VCaP (cell line): Measurements from ENCODE around the gene ADORA1.

Experiments used
- H3K27ac ChIP-seq: fragments of 450-650 bp; 2 replicates; pipeline ENCODE4 v1.5.1; 2017
- TF ChIP-seq, protein P1 (sequence below): fragments of 450-650 bp; conservative IDR thresholded peaks from 2 replicates; pipeline ENCODE4 v1.5.1; 2017; ENCODE audit warnings: mild to moderate bottlenecking, moderate library complexity

The ADORA1 gene

DNA sequence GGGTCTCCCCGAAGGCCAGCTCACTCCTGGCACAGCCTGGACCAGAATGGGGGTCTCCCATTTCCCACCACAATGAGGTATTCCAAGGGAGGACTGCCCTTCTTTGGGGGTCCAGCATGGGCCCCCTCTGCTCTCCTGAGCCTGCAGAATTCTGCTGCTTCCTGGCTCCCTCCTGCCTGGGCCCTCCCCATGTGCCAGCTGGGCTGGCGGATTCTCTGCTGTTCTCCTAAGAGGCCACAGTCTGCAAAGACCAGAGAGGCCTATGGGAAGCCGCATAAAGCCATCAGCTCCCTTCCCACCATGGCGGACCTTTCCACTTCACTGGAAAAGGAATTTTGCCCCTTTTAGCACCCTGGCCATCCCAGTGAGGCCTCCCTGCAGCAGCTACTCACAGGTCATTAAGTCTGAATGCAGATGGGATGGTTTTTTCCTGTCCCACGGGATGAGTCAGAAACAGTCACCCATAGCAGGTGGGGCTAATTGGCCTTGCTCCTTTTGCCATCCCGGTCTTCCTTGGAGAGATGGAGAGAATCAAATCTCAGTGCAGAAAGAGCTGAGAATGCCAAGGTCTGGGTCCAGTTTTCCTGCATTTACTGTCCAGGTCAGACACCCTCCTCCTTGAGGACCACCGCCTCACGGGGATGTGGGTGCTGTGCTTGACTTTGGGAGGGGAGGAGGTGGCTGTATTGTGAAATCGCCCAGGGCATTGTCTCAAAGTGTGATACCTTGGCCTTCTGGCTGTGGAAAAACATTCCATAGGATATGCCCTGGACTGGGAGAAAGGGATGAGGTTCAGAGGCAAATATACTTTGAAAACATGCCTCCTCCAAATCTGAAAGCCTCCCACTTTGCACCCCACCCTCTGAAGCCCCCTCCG lies 24.9 kb downstream of the ADORA1 start:
- TF ChIP-seq, protein P1, sequence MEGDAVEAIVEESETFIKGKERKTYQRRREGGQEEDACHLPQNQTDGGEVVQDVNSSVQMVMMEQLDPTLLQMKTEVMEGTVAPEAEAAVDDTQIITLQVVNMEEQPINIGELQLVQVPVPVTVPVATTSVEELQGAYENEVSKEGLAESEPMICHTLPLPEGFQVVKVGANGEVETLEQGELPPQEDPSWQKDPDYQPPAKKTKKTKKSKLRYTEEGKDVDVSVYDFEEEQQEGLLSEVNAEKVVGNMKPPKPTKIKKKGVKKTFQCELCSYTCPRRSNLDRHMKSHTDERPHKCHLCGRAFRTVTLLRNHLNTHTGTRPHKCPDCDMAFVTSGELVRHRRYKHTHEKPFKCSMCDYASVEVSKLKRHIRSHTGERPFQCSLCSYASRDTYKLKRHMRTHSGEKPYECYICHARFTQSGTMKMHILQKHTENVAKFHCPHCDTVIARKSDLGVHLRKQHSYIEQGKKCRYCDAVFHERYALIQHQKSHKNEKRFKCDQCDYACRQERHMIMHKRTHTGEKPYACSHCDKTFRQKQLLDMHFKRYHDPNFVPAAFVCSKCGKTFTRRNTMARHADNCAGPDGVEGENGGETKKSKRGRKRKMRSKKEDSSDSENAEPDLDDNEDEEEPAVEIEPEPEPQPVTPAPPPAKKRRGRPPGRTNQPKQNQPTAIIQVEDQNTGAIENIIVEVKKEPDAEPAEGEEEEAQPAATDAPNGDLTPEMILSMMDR, result no peak
- peak overlapping the region; percentile 57 for H3K27ac ChIP-seq

GRCh38 chr1:203153051-203153988 lies 25.8 kb downstream of the ADORA1 start:
- H3K27ac ChIP-seq, result peak overlapping the region; percentile 57
- TF ChIP-seq, protein P1, result no peak

- peak overlapping the region; percentile 57 for H3K27ac ChIP-seq
- TF ChIP-seq, protein P1, result no peak
Measured at GRCh38 chr1:203153989-203154821, 26.7 kb downstream of the ADORA1 start.

DNA sequence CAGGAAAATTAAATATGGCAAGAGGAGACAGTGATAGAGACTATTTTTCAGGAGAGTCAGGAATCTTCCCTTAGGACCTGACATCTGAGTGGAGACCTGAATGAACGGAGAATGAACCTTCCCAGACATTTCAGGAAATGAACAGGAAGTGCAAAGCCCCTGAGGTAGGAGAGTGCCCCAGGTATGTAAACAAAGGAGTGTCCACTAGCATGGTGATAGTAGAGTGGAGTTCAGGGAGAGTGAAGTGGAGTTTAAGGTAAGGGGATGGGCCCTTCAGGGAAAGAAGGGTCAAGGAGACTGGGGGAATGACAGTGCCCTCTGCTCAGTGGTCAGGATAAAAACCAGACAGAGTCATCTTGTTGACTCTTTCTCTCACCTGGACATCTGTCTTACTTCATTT lies 28.8 kb downstream of the ADORA1 start:
- TF ChIP-seq, protein P1, result no peak
- H3K27ac ChIP-seq, result no peak overlapping the region

DNA sequence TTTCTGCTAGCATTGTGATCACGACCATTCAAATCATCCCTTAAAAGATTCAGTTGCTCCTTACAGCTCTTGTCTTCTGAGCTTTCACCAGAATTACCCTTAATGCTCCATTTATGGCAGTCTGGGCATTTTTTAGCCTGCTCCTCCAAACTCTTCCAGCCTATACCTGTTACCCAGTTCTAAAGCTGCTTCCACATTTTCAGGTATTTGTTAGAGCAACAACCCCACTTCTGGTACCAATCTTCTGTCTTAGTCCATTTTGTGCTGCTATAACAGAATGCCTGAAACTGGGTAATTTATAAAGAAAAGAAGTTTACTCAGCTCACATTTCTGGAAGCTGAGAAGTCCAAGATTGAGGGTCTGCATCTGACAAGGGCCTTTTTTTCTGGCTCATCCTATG lies 30.9 kb downstream of the ADORA1 start:
- no peak overlapping the region for H3K27ac ChIP-seq
- TF ChIP-seq, protein P1, result no peak

DNA sequence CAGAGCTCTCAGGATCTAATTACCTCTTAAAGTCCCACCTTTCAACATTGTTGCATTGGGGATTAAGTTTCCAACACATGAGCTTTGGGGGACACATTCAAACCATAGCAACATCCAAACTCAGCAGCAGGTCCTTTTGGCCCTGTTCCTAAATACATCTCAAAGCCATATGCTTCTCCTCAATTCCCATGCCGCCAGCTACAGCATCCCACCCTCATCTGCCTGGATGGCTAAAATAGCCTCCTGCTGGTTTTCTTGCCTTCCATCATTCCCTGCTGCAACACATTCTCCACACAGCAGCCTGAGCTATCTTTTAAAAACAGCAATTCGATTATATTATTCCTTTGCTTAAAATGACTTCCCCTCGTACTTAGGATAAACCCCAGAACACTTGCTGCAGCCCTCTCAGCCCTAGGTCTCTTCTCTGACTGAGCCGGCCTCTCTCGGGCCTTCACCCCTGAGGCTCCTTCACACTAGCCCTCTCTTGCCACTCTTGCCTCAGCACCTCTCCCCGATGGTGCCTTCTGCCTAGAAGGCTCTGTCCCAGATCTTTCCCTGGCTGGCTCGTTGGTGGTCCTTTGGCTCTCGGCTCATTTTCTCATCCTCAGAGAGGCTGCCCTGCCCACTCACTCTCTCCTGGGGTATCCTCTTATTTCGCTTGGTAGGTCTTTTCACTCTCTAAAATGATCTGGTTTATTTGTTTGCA lies 31.6 kb downstream of the ADORA1 start:
- H3K27ac ChIP-seq, result no peak overlapping the region
- TF ChIP-seq, protein P1, result no peak
